ENCODE results near the gene RGS7. TPM values are rescaled to one million over a fixed set of nuclear protein-coding genes. Genes with fewer than 3 reads are reported as not detected.
A peak's percentile ranks its signal among the peaks of the same experiment; 100 is the strongest.

The RGS7 gene
- total and polyA plus RNA-seq, 2 of the 8 experiments (the other 6 are each of a cell fraction or from before 2014, with no cell fraction given), result 1.6 to 3.0 TPM

DNA sequence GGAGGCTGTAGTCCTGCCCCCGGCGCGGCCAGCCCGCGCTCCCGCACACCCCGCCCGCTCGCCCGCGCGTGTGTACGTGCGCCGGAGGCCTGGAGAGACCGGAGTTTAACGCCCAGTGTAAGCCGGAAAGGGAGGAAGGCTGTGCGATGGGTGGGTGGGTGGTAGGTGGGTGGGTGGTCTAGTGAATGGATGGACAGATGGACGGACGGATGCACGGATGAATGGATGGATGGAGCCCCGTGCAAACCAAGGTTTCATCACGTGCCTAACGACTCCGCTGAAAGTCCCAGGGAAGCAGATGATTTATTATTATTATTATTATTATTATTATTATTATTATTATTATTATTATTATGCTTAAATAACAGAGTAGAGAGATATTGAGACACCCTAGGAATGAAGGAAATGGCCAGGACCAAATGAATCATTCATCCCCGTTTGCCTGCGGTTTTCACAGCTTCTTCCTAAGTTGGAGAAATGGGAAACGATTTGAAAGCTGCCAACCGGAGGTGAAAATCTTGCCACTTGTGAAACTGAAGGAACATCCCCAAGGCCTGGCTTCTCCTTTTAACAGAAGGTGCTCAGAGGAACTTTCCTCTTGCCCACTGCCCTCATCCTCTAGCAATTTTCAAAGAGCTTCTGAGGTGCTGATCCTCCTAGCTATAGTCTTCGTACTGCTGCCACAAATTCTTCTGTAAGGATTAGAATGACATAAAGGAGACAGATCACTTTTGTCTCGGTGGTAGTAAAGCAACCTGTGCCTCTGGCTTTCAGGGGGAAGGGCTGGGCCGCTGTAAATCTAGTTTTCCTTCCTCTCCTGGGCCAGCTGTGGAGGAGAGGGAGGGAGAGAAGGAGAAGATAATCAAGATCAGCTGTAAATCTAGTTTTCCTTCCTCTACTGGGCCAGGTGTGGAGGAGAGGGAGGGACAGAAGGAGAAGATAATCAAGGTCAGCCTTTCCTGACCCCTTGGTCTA, 648 bp upstream of the RGS7 start:
- peak overlapping the region; percentile 58 to 90 (median 64) for H3K4me3 ChIP-seq (ENCODE audit: extremely low read depth in 1 of 4, insufficient read depth in 2 of 4, low read depth in 3 of 4, low read length in 4 of 4)
- no peak overlapping the region for H2BK12ac ChIP-seq (ENCODE audit: low read depth, low read length)
- H3K23ac ChIP-seq (ENCODE audit: insufficient read length), result no peak overlapping the region
- peak overlapping the region in 2 of 4 experiments; percentile 59 to 81; a peak in 1 of 7 replicates for H3K9ac ChIP-seq (replicated peaks in 1 of 4; ENCODE audit: extremely low read depth in 1 of 4, low read depth in 3 of 4, low read length in 3 of 4)
- H3K56ac ChIP-seq (replicated peaks; ENCODE audit: insufficient read length, low read depth, low read length), result no peak overlapping the region
- H3K79me2 ChIP-seq (ENCODE audit: control insufficient read depth in 1 of 2, insufficient read depth in 2 of 2, low read length in 2 of 2), result no peaks in the 10 kb centered on the region
- H3K27me3 ChIP-seq (replicated peaks in 1 of 4; ENCODE audit: control insufficient read depth in 3 of 4, extremely low read depth in 1 of 4, insufficient read depth in 3 of 4, low read length in 3 of 4), result peaks cover 0 to 18% (median 9%) of the 10 kb centered on the region in 4 experiments; a peak in 3 of 7 replicates
- no peaks in the 10 kb centered on the region for H3K9me3 ChIP-seq (ENCODE audit: insufficient read depth in 2 of 2, low read depth in 1 of 2, low read length in 1 of 2)
- H2AK5ac ChIP-seq (ENCODE audit: low read depth, low read length), result no peak overlapping the region
- H4K91ac ChIP-seq (replicated peaks; ENCODE audit: insufficient read length, low read length), result no peak overlapping the region
- ChIA-PET POLR2A (ENCODE audit: partially characterized antibody) (no interaction called here), CTCF (ENCODE audit: partially characterized antibody) (interaction anchor here (0.6 kb wide), 1 partner anchor 645 kb away, joined by 3 read pairs; no protein-coding TSS in a partner anchor)
- H3K23me2 ChIP-seq (ENCODE audit: low read depth, low read length), result peaks cover 10% of the 10 kb centered on the region
- H4K20me1 ChIP-seq (replicated peaks in 1 of 2; ENCODE audit: control insufficient read depth in 1 of 2, insufficient read depth in 2 of 2, low read length in 2 of 2), result no peaks in the 10 kb centered on the region
- peak overlapping the region; percentile 60; the same call in 1 of the 2 replicates for H2AFZ ChIP-seq (ENCODE audit: low read length)
- WGBS, 2 experiments (ENCODE audit: extremely low coverage in 1 of 2, insufficient coverage in 1 of 2, insufficient read length in 1 of 2, insufficient replicate concordance in 2 of 2, low coverage in 1 of 2, low lambda C conversion rate in 2 of 2, missing lambda C conversion rate in 1 of 2), result 55% methylated on average over 12 of the region's 33 CpGs; no CpG with 5 or more reads in 1 of the 2 experiments
- no peak overlapping the region for H3K18ac ChIP-seq (ENCODE audit: extremely low read depth, low read length)
- H4K8ac ChIP-seq (ENCODE audit: extremely low read depth, insufficient read depth, low read length), result no peak overlapping the region
- H3K4me1 ChIP-seq (replicated peaks in 1 of 4; ENCODE audit: control insufficient read depth in 3 of 4, insufficient read depth in 4 of 4, low read length in 3 of 4), result peaks cover 0 to 5% (median 3%) of the 10 kb centered on the region in 4 experiments; a peak in 5 of 7 replicates
- no peaks in the 10 kb centered on the region for H3K79me1 ChIP-seq (ENCODE audit: low read depth, low read length)
- peak overlapping the region; percentile 36 to 93 for H3K4me2 ChIP-seq (ENCODE audit: insufficient read depth in 1 of 2, low read depth in 2 of 2, low read length in 2 of 2)
- no peak overlapping the region for H3K27ac ChIP-seq (ENCODE audit: low read depth, low read length)
- H4K5ac ChIP-seq (ENCODE audit: insufficient read length, low read depth, low read length), result no peak overlapping the region
- H2BK20ac ChIP-seq (ENCODE audit: low read length), result no peak overlapping the region
- no peak overlapping the region for H3K4ac ChIP-seq (replicated peaks; ENCODE audit: insufficient read length, low read depth, low read length)
- no peak overlapping the region for H3K14ac ChIP-seq (ENCODE audit: insufficient read length)
- no peak overlapping the region for H2BK120ac ChIP-seq (replicated peaks; ENCODE audit: low read depth, low read length)
- H3K36me3 ChIP-seq (ENCODE audit: control insufficient read depth in 2 of 4, insufficient read depth in 4 of 4, low read length in 3 of 4), result no peaks in the 10 kb centered on the region
- H2BK5ac ChIP-seq (ENCODE audit: low read depth, low read length), result no peak overlapping the region
- FAIRE-seq (no peak), DNase-seq (ENCODE audit: low read depth in 1 of 2, low spot score in 2 of 2) (no peak)
- H2BK15ac ChIP-seq (ENCODE audit: low read length), result no peak overlapping the region
- TF ChIP-seq POU5F1 (IDR thresholded peaks at IDR 0.05; ENCODE audit: low read depth, low read length) (no peak), SP2 (IDR thresholded peaks at IDR 0.05; ENCODE audit: low read length) (no peak), SP1 (IDR thresholded peaks at IDR 0.05; ENCODE audit: low read depth, low read length) (no peak), SP4 (IDR thresholded peaks at IDR 0.05; ENCODE audit: low read length) (no peak), KDM5A (IDR thresholded peaks at IDR 0.05; ENCODE audit: low read length) (no peak), TAF7 (optimal IDR thresholded peaks at IDR 0.05; ENCODE audit: borderline replicate concordance, low read depth, low read length) (no peak), SAP30 (IDR thresholded peaks at IDR 0.05; ENCODE audit: insufficient read depth, insufficient replicate concordance, low read length) (no peak), SIN3A (conservative IDR thresholded peaks at IDR 0.05 in 1 of 2, IDR thresholded peaks at IDR 0.05 in 1 of 2; ENCODE audit: low read depth in 1 of 2, low read length in 2 of 2) (no peak), BRCA1 (IDR thresholded peaks at IDR 0.05; ENCODE audit: low read depth, low read length) (no peak), CTBP2 (IDR thresholded peaks at IDR 0.05; ENCODE audit: borderline replicate concordance, insufficient read depth, insufficient read length, low read length) (no peak), SIRT6 (IDR thresholded peaks at IDR 0.05; ENCODE audit: low read length) (no peak), TCF12 (IDR thresholded peaks at IDR 0.05; ENCODE audit: low read depth, low read length) (no peak)
